Urinary bladder (tissue), 4 donors: Measurements from ENCODE around the gene ACP2. TPM values are rescaled to one million over a fixed set of nuclear protein-coding genes. Genes with fewer than 3 reads are reported as not detected.
"Not testable (repeated sequence)": the region's sequence is repeated elsewhere in the genome, so short reads cannot be mapped to it uniquely, and the experiment has no call there.

Source experiments
- DNase-seq: peaks from one replicate; pipeline ENCODE4 v3.0.0-alpha.2; 2015; ENCODE audit errors: extremely low spot score
- H3K27ac ChIP-seq: one replicate; pipeline ENCODE4 v1.5.1; 2013; ENCODE audit warnings: low read depth, mild to moderate bottlenecking, moderate library complexity
- H3K36me3 ChIP-seq: one replicate; pipeline ENCODE4 v1.6.1; 2013; ENCODE audit warnings: mild to moderate bottlenecking, moderate library complexity; ENCODE audit not compliant: insufficient read depth
- H3K4me1 ChIP-seq: one replicate; pipeline ENCODE4 v1.6.1; 2013; ENCODE audit warnings: mild to moderate bottlenecking, moderate library complexity; ENCODE audit not compliant: insufficient read depth
- H3K4me3 ChIP-seq: one replicate; pipeline ENCODE4 v1.5.1; 2013; ENCODE audit warnings: low read depth, low read length
- WGBS: extraction: QIAGEN DNeasy Blood & Tissue Kit; methylation state at CpG from one replicate; pipeline ENCODE4 v1.1.7; 2013; 5-methylcytosine and 5-hydroxymethylcytosine counted together
- polyA plus RNA-seq: library from polyadenylated mRNA; stranded (reverse); fragments of 200-250 nt; gene quantifications from one replicate; pipeline ENCODE4 v1.2.3, GENCODE V29; 2013
- total RNA-seq: library from RNA; depleted of rRNA; stranded (reverse); fragments of >200 nt; gene quantifications from one replicate; pipeline ENCODE4 v1.2.3, GENCODE V29; 2014
- donor health status: healthy with polysubstance abuse.
- donor health status: healthy.

The ACP2 gene
- total and polyA plus RNA-seq, 2 donors: 24.5 to 28.6 TPM

DNA sequence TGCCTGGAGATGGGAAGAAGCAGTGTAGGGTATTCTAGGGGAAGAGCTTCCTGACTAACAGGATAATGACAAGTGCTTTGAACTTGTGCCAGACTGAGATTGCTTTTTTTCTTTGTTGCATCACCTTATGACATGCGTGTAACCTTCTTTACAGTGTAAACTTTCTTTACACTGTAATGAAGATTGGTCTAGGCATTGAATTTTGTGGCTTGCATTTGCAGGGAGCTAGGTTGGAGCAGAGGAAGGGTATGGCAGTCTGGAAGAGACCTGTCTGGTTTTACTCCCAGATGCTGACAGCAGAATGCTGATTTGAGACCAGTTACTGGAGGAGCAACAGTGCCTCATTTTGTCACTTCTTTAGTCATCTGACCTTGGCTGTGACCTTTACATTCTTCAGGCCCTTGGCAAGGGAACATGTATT is 28.2 kb downstream of the ACP2 start:
- Histone ChIP-seq H3K36me3 (no peaks in the 10 kb centered on the region), H3K4me3 (no peak overlapping the region), H3K27ac (no peak overlapping the region), H3K4me1 (no peaks in the 10 kb centered on the region)
- WGBS: 63% methylated on average over 1 of the region's 1 CpG
- no peak for DNase-seq

DNA sequence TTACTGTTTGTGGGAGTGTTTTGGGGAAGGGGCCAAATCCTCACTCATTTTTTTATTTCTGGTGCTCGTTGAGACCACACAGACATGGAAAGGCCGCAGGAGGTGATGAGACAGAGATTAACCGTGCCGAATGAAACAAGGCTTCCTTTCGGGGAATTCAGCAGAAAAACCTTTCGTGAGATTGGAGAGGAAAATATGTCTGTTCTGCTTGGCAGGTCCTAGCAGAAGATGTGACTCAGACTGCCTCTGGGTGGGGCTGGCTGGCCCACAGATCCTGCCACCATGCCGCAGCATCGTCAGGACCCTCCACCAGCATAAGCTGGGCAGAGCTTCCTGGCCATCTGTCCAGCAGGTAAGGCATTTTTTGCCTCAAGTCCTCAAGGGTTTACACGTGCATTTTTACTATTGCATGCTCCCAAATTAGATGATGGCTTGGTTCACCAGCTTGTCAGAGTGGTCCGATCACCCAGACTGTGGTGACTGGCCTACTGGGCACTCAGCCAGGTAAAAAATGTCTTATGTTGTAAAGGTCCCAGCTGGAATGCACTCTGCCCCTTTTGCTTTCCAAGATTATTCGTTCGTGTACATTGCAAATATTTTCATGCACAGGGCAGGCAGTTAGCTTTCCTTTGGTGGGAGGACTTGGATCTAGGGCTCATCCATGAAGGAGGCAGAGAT is 32.4 kb downstream of the ACP2 start:
- WGBS: 2% methylated on average over 12 of the region's 12 CpGs
- Histone ChIP-seq H3K36me3 (no peaks in the 10 kb centered on the region), H3K4me1 (no peaks in the 10 kb centered on the region), H3K4me3 (peak overlapping the region; percentile 60), H3K27ac (no peak overlapping the region)
- DNase-seq: no peak

DNA sequence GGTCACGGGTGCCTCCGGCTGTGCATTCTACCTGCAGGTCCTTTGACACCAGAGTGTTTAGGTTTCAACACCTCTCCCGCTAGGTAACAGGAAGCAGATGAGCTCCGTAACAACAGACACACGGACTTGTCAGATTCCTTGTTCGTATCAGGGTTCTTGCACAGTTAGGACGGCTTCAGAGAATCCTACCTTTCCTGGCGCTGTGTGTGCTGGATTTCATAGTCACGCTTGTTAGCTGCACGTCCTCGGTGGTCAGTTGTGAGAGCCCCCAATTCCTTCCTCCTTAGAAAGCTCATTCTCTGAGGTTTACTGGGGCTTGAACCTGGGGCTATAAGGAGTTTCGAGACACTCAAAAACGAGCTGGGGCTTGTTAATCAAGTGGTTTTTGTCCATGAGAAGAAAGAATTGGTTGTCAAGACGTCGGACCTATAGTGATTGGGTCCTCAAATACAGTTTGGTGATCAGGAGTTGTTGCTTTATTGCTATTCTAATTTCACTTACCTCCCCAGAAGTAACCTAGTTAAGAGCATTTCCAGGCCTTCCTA is 33.2 kb downstream of the ACP2 start:
- peak overlapping the region; percentile 60 for H3K4me3 ChIP-seq
- no peaks in the 10 kb centered on the region for H3K4me1 ChIP-seq
- 7% methylated on average over 15 of the region's 15 CpGs for WGBS
- DNase-seq: no peak
- H3K36me3 ChIP-seq: no peaks in the 10 kb centered on the region
- peak overlapping the region; percentile 89 for H3K27ac ChIP-seq

DNA sequence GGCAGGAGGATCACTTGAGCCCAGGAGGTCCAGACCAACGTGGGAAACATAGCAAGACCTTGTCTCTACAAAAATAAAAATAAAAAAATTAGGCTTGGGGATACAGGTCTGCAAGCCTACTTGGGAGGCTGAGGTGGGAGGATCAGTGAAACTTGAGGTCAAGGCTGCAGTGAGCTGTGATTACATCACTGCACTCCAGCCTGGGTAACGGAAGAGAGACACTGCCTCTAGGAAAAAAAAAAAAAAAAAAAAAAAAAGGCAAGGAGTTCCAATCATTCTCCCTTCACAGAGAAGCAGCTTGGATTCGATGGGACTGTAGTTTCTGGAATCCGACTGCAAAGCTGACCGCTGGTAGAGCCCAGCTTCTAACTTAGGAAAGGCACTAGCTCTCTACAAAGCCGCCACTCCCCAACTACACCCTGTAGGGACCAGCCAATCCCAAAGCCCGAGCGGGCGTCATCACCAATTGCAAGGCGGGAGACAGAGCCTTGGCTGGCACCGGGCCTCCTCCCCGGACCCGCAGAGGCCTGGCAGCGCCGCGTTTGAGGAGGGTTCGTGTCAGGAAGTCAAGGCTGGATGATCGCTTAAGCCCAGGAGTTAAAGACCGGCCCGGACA is 34.6 kb downstream of the ACP2 start:
- H3K36me3 ChIP-seq: no peaks in the 10 kb centered on the region
- peak overlapping the region; percentile 60 for H3K4me3 ChIP-seq
- H3K27ac ChIP-seq: peak overlapping the region; percentile 80
- WGBS: 4% methylated on average over 20 of the region's 20 CpGs
- H3K4me1 ChIP-seq: no peaks in the 10 kb centered on the region
- no peak for DNase-seq

DNA sequence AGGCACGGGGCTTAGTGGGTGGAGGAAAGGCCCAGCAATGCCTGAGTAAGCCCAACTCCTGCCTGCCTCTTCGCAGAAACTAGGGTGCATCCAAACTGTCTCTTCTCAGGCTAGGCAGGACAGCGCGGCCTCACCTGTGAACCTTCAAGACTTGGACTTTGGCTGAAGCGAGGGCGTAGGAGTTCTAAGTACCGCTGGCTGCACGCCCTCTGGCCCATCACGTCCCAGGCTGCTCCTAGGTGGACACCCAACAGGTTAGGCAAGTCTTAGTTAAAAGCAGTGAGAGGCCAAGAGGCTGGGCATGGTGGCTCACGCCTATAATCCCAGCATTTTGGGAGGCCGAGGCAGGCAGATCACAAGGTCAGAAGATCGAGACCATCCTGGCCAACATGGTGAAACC is 35.7 kb downstream of the ACP2 start:
- DNase-seq: no peak
- H3K36me3 ChIP-seq: no peaks in the 10 kb centered on the region
- no peak overlapping the region for H3K4me3 ChIP-seq
- WGBS: 90% methylated on average over 12 of the region's 12 CpGs
- H3K27ac ChIP-seq: no peak overlapping the region
- no peaks in the 10 kb centered on the region for H3K4me1 ChIP-seq

DNA sequence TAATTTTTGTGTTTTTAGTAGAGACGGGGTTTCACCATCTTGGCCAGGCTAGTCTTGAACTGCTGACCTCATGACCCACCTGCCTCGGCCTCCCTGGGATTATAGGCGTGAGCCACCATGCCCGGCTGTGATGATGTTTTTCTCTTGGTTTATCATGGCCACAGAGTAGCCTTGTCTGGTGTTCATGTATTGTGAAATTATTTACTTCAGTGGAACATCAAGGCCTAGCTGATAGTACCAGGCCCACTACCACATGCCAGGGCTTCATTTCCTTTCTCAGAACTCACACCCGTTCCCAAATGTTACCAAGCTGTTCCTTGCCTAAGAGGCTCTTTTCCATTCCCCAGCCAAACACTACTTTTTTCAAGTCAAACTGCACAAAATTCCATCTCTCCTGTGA is 40.0 kb downstream of the ACP2 start:
- no peaks in the 10 kb centered on the region for H3K4me1 ChIP-seq
- no peak overlapping the region for H3K4me3 ChIP-seq
- DNase-seq: no peak
- WGBS: 91% methylated on average over 5 of the region's 5 CpGs
- H3K36me3 ChIP-seq: no peaks in the 10 kb centered on the region
- H3K27ac ChIP-seq: no peak overlapping the region

DNA sequence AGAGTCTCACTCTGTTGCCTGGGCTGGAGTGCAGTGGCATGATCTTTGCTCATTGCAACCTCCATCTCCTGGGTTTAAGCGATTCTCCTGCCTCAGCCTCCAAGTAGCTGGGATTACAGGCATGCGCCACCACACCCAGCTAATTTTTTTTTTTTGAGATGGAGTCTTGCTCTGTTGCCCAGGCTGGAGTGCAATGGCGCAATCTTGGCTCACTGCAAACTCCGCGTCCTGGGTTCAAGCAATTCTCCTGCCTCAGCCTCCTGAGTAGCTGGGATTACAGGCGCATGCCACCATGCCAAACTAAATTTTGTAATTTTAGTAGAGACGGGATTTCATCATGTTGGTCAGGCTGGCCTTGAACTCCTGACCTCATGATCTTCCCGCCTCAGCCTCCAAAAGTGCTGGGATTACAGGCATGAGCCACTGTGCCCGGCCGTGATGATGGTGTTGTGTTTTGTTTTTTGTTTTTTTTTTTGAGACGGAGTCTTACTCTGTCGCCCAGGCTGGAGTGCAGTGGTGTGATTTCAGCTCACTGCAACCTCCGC is 40.5 kb downstream of the ACP2 start:
- H3K4me3 ChIP-seq: not testable (repeated sequence)

DNA sequence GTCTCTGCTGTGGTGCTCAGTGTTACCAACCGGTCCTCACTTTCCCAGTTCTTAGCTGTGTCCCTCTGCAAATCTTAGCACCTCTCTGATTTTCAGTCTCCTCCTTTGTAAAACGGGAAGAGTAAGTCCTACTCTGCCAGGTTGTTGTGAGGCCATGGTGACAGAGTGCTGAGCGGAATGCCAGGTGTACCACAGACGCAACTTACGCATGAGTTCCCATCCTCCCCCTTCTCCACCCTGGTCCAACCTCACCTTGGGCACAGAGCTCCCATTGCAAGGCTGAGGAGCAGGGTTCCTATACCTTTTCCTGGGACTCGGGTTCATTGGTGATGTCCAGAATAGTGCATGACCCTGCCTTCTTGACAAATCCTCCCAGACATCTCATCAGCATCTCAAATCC is 41.2 kb downstream of the ACP2 start:
- DNase-seq: no peak
- H3K27ac ChIP-seq: no peak overlapping the region
- H3K36me3 ChIP-seq: no peaks in the 10 kb centered on the region
- H3K4me1 ChIP-seq: no peaks in the 10 kb centered on the region
- WGBS: 88% methylated on average over 6 of the region's 6 CpGs
- H3K4me3 ChIP-seq: no peak overlapping the region

More for the DNA sequence above, 40.5 kb downstream of the ACP2 start:
- not testable (repeated sequence) for H3K27ac ChIP-seq, H3K36me3 ChIP-seq, H3K4me1 ChIP-seq, DNase-seq
- 95% methylated on average over 13 of the region's 13 CpGs for WGBS

DNA sequence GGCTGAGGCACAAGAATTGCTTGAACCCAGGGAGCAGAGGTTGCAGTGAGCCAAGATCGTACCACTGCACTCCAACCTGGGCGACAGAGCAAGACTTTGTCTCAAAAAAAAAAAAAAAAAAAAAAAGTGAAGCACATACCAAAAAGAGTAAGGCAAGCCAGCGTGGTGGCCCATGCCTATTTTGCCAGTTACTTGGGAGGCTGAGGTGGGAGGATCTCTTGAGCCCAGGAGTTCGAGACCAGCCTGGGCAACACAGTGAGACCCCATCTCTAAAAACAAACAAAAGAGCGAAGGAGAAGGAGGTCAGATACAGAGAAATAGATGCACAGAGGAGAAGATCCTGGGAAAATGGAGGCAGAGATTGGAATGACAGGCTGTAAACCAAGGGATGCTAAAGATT is 42.0 kb downstream of the ACP2 start:
- not testable (repeated sequence) for H3K27ac ChIP-seq, H3K36me3 ChIP-seq, DNase-seq, H3K4me1 ChIP-seq, H3K4me3 ChIP-seq
- 93% methylated on average over 5 of the region's 5 CpGs for WGBS

DNA sequence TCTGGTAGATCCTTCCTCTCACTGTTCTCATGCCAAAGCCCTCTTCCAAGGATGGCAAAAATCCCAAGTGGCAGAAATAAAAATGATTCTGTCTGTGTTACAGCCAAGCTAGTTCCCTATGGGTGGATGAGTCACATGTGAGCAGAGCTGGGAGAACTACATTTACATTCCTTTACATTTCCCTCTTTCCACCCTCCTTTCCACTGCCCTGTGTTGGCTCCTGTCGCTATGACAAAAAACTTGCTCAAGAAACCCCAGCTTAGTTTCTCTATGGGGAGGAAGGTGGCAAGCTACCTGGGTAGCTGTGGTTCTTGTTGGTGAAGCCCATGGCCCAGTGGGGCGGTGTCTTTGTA is 44.0 kb downstream of the ACP2 start:
- WGBS: 56% methylated on average over 2 of the region's 2 CpGs
- no peak overlapping the region for H3K27ac ChIP-seq
- H3K36me3 ChIP-seq: no peaks in the 10 kb centered on the region
- DNase-seq: no peak
- H3K4me3 ChIP-seq: no peak overlapping the region
- H3K4me1 ChIP-seq: no peaks in the 10 kb centered on the region

DNA sequence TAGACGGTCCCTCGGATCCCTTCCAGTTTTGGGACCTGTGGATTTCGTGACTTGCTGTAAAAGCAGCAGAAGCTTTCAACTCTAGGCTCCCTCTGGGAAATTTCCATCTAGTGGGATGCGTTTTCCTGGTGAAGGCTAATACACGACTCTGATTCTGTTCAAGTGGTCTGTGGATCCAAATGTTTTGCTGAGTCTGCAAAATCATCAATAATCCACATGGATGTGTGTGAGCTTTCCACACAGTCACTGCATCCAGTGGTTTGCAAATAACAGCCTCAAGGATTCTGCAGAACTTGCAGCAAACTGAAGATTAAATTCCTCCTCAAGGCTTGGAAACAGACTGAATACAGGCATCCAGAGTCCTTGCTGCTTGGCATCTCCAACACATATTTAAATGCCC is 46.0 kb downstream of the ACP2 start:
- Histone ChIP-seq H3K4me3 (no peak overlapping the region), H3K27ac (no peak overlapping the region), H3K4me1 (no peaks in the 10 kb centered on the region), H3K36me3 (no peaks in the 10 kb centered on the region)
- no peak for DNase-seq
- 74% methylated on average over 5 of the region's 5 CpGs for WGBS

DNA sequence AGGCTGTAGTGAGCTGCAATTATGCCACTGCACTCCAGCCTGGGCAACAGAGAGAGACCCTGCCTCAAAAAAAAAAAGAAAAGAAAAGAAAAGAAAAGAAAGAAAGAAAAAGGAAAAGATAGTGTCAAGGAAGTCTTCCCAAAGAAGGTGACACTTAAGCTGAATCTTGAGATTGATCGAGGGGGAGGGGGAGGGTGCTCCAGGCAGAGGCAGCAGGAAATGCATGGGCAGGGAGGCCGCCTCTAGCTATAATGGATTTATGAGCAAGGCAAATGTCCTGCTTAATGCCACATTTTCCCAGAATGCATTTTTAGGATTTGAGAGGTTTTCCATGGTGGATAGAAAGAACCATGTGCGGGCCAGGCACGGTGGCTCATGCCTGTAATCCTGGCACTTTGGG is 47.6 kb downstream of the ACP2 start:
- H3K27ac ChIP-seq: no peak overlapping the region
- H3K36me3 ChIP-seq: no peaks in the 10 kb centered on the region
- 64% methylated on average over 4 of the region's 4 CpGs for WGBS
- DNase-seq: no peak
- no peaks in the 10 kb centered on the region for H3K4me1 ChIP-seq
- no peak overlapping the region for H3K4me3 ChIP-seq

DNA sequence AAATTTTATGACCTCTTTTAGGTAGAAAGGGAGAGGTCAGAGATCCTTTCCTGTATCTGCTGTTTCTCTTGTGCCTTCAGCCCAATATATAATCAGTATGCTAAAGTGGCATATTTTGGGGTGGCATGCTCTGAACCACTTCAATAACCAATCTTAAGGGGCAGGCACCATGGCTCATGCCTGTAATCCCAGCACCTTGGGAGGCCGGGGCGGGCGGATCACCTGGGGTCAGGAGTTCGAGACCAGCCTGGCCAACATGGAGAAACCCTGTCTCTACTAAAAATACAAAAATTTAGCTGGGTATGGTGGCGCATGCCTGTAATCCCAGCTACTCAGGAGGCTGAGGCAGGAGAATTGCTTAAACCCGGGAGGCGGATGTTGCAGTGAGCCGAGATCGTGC is 50.5 kb downstream of the ACP2 start:
- WGBS: 94% methylated on average over 9 of the region's 9 CpGs

DNA sequence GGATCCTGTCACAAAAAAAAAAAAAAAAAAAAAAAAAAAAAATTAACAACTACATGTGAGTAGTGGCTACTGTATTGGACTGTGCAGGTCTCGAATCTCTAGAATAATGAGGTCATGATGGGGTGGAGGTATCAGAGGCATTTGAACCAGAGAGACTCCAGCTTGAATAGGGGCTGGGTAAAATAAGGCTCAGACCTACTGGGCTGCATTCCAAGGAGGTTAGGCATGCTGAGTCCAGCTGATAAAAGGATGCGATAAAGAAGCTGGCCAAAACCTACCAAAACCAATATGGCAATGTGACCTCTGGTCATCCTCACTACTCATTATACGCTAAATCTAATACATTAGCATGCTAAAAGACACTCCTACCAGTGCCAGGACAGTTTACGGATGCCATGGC is 56.5 kb downstream of the ACP2 start:
- DNase-seq: no peak
- Histone ChIP-seq H3K4me1 (no peaks in the 10 kb centered on the region), H3K27ac (no peak overlapping the region), H3K4me3 (no peak overlapping the region), H3K36me3 (no peaks in the 10 kb centered on the region)
- WGBS: 70% methylated on average over 4 of the region's 4 CpGs

More for the DNA sequence above, 50.5 kb downstream of the ACP2 start:
- not testable (repeated sequence) for DNase-seq, H3K27ac ChIP-seq, H3K4me3 ChIP-seq, H3K36me3 ChIP-seq, H3K4me1 ChIP-seq
